ENCODE measurements around the gene TOMM5. TPM values are rescaled to one million over a fixed set of nuclear protein-coding genes. Genes with fewer than 3 reads are reported as not detected.

TOMM5 gene
- total RNA-seq, 1 experiment from 2014 or later: 161 TPM

DNA sequence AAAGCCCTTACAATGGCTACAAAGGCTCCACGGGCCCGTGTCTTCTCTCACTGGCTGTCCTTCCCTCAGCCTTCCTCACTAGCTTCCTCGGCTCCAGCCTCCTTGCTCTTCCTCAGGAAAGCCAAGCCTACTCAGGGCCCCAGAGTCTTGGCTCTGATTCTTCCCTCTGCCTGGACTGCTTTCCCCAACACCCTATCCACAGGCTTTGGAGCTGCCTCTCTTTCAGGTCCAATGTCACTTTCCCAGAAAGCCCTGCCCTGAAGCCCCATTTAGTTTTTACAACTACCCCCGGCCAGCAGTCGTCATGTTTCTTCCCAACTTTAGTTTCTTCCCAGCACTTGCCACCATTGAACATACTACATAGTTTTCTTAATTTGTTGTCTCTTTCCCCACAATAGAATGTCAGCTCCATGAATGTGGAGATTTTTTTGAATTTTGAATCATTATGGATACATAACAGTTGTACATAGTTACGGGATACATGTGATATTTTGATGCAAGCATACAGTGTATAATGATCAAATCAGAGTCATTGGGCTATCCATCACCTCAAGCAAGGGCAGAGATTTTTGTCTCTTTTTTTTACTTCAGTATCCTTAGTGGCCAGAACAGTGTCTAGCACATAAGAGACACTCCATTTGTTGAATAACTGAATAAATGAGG is 17.5 kb upstream of the TOMM5 start:
- Histone ChIP-seq H3K27ac (ENCODE audit: low read depth, low read length) (no peak overlapping the region), H3K9me2 (ENCODE audit: insufficient read depth) (no peaks in the 10 kb centered on the region; the same call in 1 of the 2 replicates), H3K4me1 (ENCODE audit: control insufficient read depth in 1 of 2, insufficient read depth in 2 of 2, low read length in 2 of 2) (no peaks in the 10 kb centered on the region), H2AFZ (ENCODE audit: low read depth, low read length, poor library complexity, severe bottlenecking) (no peak overlapping the region), H3K4me2 (ENCODE audit: low read length) (no peak overlapping the region), H3K27me3 (ENCODE audit: insufficient read depth, low read length) (peaks cover 20% of the 10 kb centered on the region; the same call in 1 of the 2 replicates), H3K9me3 (ENCODE audit: control insufficient read depth in 1 of 2, insufficient read depth in 1 of 2, low read depth in 1 of 2, low read length in 2 of 2) (no peaks in the 10 kb centered on the region), H3K9ac (ENCODE audit: low read length) (no peak overlapping the region), H3K79me2 (ENCODE audit: insufficient read depth, low read length) (no peaks in the 10 kb centered on the region), H3K36me3 (ENCODE audit: control insufficient read depth in 1 of 2, insufficient read depth in 2 of 2, low read length in 2 of 2) (no peaks in the 10 kb centered on the region), H3K4me3 (replicated peaks in 1 of 2; ENCODE audit: low read depth in 1 of 2, low read length in 2 of 2) (no peak overlapping the region), H4K20me1 (ENCODE audit: insufficient read depth) (no peaks in the 10 kb centered on the region)
- intact Hi-C loops (cut with micrococcal nuclease): no loop called here
- ChIA-PET POLR2A (no interaction called here), RAD21 (ENCODE audit: low non-redundant PET in 1 of 2, low total read pairs in 2 of 2, uncharacterized antibody in 2 of 2, unreplicated experiment in 2 of 2) (no interaction called here), CTCF (no interaction called here)
- TF ChIP-seq EZH2phosphoT487 (IDR thresholded peaks at IDR 0.05; ENCODE audit: borderline replicate concordance) (no peak), ZFX (IDR thresholded peaks at IDR 0.05) (no peak), REST (IDR thresholded peaks at IDR 0.05; ENCODE audit: low read depth) (no peak)
- BruUV-seq (replicated peaks): no TSS peak
- ATAC-seq (no peak), DNase-seq (ENCODE audit: low read depth, low spot score) (no peak)

DNA sequence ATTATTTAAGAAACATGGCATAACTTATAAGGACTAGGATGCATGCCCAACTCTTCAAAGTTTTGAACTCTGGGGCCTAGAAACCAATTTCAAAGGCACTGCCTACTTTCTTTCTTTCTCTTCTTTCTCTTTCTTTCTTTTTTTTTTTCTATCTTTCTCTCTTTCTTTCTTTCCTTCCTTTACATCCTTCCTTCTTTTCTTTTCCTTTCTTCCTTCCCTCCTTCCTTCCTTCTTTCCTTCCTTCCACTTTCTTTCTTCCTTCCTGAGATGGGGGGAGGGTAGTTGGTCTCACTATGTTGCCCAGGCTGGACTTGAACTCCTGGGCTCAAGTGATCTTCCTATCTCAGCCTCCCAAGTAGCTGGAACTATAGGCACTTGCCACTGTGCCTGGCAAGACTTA is 15.9 kb upstream of the TOMM5 start:
- no peak overlapping the region for H3K27ac ChIP-seq (ENCODE audit: low read depth, low read length)
- no peaks in the 10 kb centered on the region for H3K79me2 ChIP-seq (ENCODE audit: insufficient read depth, low read length)
- H3K9ac ChIP-seq (ENCODE audit: low read length): no peak overlapping the region
- POLR2A ChIA-PET: no interaction called here
- TF ChIP-seq SRF (IDR thresholded peaks at IDR 0.05; ENCODE audit: low read depth) (no peak), FOSL1 (IDR thresholded peaks at IDR 0.05; ENCODE audit: low read depth) (no peak), CBX3 (IDR thresholded peaks at IDR 0.05; ENCODE audit: low read depth) (no peak), JUND (IDR thresholded peaks at IDR 0.05) (no peak), EZH2phosphoT487 (IDR thresholded peaks at IDR 0.05; ENCODE audit: borderline replicate concordance) (no peak), YY1 (IDR thresholded peaks at IDR 0.05; ENCODE audit: extremely low read depth, insufficient replicate concordance, low read depth, low read length) (no peak)
- no TSS peak for BruUV-seq (replicated peaks)
- H3K9me3 ChIP-seq (ENCODE audit: control insufficient read depth in 1 of 2, insufficient read depth in 1 of 2, low read depth in 1 of 2, low read length in 2 of 2): no peaks in the 10 kb centered on the region
- ATAC-seq (no peak), DNase-seq (ENCODE audit: low read depth, low spot score) (no peak)
- CTCF ChIA-PET: no interaction called here
- no peaks in the 10 kb centered on the region for H4K20me1 ChIP-seq (ENCODE audit: insufficient read depth)
- H3K9me2 ChIP-seq (ENCODE audit: insufficient read depth): no peaks in the 10 kb centered on the region; the same call in 1 of the 2 replicates
- H3K4me1 ChIP-seq (ENCODE audit: control insufficient read depth in 1 of 2, insufficient read depth in 2 of 2, low read length in 2 of 2): peaks cover 0 to under 1% of the 10 kb centered on the region in 2 experiments; a peak in 1 of 4 replicates
- no peak overlapping the region for H3K4me3 ChIP-seq (replicated peaks in 1 of 2; ENCODE audit: low read depth in 1 of 2, low read length in 2 of 2)
- H3K27me3 ChIP-seq (ENCODE audit: insufficient read depth, low read length): peaks cover 20% of the 10 kb centered on the region; the same call in 1 of the 2 replicates
- H3K4me2 ChIP-seq (ENCODE audit: low read length): no peak overlapping the region
- no peaks in the 10 kb centered on the region for H3K36me3 ChIP-seq (ENCODE audit: control insufficient read depth in 1 of 2, insufficient read depth in 2 of 2, low read length in 2 of 2)
- H2AFZ ChIP-seq (ENCODE audit: low read depth, low read length, poor library complexity, severe bottlenecking): no peak overlapping the region
- RAD21 ChIA-PET (ENCODE audit: low non-redundant PET in 1 of 2, low total read pairs in 2 of 2, uncharacterized antibody in 2 of 2, unreplicated experiment in 2 of 2): no interaction called here
- intact Hi-C loops (cut with micrococcal nuclease): no loop called here
